GM19023 (cell line): ENCODE results near the gene S100A16.

ENCODE experiments used
- ATAC-seq: cut with Tn5 transposase; IDR thresholded peaks from one replicate; pipeline ENCODE4 v1.9.1; 2021; ENCODE audit warnings: mild to moderate bottlenecking, moderate library complexity; ENCODE audit not compliant: unreplicated experiment

The S100A16 gene

DNA sequence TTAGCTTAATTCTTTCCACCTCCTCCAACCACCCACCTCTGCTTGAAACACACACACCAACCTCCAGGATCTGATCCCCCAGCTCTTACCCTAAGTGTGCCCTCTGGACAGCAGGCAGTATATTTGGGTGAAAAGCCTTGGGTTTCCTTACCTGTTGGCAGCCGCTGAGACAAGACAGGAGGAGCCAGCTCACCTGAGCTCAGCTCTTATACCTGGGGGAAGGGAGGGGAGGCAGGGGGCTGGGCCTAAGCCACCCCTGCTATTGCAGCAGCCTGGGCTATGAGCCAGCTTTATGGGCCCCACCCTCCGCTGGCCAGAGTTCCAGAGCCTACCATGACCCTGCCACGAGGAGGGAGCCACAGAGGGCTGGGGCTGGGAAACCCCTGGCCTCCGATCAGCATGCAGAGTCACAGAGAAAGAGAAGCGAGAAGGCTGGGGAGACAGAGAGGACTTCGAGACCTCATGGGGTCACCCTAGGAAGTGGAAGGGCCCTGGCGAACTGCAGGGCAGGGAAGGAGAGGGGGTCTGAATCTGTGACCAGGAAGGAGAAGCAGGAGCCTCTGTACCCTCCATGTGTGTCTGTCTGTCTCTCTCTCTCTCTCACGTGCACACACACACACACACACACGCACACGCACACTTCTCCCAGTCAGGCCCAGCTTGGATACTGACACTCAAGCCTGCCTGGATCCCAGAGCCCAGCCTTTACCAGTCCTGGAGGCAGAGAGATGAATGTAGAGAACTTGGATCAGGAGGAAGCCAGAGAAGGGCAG is 3.4 kb upstream of the S100A16 start, which contains the start of gene S100A14:
Gene S100A14, minus strand, starts transcription at position 182 of the 773 bp plus-strand sequence. CDS start 467 bp downstream, outside the sequence.
- ATAC-seq = no peak

DNA sequence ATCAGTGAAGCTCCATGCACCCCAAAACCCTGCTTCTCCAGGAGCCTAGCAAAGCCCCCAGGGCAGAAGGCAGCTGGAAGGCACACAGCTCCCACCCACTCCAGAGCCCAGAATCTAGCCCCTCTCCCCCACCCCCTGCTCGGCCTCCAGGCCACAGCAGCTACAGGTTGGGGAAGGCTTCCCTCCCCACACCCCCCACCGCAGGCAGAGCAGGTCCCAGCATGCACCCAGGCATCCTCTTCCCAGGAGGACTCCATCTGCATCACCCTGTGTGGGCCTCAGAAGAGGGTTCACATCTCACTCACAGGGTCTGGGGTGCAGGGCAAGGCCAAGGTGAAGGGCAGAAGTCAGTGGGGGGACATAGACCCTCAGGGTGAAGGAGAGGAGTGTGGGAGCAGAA is 2.5 kb upstream of the S100A16 start:
- ATAC-seq = no peak

DNA sequence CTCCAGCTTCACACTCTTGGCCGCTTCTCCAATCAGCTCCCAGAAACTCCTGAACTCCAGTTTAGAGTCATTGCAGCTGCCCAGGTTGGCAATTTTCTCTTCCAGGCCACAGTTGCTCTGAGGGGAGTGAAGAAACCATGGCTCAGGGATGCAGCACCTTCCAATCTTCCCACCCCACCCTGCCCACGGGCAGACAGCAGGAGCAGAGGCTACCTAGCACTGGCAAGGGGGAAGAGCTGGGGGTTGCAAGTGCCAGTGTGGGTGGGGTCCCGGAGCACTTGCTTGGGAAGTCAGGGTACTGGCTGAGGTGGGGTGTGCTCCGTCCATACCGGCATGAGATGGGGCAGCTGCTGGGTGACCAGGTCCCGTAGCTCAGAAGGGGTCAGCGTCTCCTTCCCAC is 2.0 kb upstream of the S100A16 start:
- no peak for ATAC-seq

DNA sequence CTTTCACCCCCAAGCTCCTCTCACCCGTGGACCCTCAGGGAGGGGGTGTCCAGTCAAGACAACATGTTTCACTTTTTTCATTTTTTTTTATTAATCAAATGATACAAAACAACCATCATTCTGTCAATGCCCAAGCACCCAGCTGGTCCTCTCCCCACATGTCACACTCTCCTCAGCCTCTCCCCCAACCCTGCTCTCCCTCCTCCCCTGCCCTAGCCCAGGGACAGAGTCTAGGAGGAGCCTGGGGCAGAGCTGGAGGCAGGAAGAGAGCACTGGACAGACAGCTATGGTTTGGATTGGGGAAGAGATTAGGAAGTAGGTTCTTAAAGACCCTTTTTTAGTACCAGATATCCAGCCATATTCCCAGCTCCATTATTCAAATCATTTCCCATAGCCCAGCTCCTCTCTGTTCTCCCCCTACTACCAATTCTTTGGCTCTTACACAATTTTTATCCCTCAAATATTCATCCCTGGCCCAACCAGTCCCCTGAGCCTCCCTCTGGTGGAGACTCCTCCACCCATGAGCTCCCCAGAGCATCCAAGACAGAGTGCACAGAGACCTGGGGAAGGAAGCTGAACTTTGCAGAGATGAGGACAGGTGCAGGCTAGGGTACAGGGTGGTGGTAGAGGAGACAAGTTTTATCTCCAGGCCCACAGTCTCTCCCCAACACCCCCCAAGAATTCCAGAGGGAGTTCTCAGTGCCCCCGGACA is 1.4 kb upstream of the S100A16 start:
- ATAC-seq = no peak

DNA sequence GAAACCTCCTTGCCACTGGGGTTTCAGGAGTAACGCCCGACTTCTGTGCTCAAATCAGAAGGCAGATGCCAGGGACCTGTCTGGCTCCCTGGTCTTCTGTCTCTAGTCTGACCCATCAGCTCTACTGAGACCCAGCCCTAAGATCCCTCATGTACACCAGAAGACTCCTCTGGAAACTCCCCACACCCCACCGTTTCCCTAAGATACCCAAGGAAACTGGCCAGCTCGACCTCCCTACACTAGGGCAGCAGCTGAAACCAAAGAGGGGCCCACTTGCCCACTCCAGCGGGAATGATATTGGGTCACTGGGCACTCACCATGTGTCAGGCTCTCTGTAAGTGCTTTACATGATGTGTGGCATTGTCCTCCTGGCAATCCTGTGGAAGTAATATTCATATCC is 469 bp upstream of the S100A16 start:
- ATAC-seq = no peak

DNA sequence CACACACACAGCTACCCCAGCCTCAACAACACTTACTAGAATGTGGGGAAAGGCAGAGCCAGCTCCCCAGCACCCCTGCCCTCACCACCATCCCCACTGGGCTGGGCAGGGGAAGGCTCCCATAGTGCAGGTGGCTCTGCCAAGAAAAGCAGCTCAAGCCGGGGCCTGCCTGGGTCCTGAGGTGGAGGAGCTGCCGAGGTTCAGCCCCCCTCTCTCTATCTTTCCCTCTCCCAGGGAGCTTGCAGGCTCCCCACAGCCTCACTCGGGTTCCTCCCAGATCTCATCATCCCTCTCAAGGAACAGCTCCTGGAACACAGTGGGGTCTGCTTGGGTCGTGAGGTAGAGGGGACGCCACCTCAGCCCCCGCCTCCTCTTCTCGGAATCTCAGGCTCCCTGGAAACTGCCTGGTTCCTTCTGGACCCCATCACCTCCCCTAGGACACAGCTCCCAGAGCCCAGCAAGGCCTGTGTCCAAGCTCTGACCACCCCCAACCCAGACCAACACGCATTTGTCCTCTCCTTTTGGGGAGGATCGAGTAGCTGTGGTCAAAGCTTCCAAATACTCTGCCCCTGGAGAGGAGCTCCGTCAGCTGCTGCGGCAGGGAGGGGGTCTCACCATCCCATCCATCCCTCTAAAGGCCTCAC is 704 bp downstream of the S100A16 start:
- no peak for ATAC-seq

DNA sequence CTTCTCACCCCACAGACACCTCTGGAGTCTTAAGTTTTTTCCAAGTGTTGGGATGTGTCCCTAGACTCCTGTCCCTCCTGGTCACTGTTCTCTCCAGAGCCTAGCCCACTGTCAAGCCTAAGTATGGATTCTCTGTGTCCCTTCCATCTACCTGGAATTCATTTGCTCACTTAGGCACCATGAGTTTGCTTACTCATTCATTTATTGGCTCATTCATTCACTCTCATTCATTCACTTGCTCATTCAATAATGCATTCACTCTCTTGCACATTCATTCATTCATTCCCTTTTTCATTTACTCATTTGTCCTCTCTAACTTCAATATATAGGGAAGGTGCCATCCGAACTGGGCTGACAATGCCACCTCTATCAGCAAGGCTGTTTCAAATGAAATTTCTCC is 1.6 kb downstream of the S100A16 start:
- ATAC-seq = no peak

DNA sequence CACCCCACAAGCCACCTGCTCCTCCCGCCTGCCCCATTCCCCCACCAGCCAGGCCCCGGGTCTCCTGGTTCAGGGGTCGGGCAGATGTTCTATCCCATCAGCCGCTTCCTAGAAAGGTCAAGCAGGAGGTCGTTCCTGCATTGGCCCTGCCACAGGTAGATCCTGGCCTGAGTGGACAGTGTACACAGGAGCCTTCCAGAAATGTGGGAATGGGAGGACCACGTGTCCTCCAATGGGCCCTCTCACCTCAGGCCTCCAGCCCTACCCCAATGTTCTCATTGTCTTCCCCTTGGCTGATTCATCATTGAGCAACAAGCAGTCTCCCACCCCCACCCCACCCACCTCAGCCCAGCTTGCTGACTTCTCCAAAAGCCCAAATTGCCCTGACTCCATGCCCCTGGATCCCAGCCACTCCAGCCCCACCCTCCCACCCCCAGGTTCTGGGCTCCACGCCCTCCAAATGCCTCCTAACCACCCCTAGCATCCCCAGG is 2.1 kb downstream of the S100A16 start:
- ATAC-seq = no peak

DNA sequence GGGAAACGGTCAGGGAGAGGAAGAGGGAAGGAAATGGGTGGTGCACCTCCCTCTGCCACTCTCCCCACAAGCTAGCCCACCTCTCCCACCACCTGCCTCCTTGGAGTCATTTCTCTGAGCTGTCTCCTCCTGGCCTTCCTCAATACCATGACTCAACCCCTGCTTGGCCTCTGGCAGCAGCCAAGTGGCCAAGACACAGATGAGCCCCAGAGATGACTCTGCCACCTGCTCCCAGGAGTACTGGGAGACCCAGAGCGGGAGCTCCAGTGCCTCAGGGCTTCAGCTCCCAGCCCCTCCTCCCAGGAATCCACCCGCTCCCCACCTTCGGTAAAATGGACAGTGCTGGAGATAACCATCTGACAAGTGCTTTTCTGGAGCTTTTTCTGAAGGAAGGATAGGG is 2.6 kb downstream of the S100A16 start:
- ATAC-seq = no peak

DNA sequence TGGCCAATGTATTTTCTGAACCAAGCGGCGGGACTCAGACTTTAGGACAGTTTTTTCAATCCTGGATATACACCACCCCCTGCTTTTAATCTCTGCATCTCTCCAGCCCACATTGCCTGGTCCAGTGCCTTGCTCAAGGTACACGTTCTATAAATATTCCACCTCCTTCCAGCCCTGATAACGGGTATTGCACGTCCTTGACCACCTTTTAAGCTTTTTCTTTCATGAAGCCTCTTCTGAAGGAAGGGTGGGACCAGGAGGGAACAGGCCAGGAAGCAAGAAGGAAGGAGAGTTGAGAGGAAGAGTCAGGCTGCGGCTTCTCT is 3.4 kb downstream of the S100A16 start:
- no peak for ATAC-seq

DNA sequence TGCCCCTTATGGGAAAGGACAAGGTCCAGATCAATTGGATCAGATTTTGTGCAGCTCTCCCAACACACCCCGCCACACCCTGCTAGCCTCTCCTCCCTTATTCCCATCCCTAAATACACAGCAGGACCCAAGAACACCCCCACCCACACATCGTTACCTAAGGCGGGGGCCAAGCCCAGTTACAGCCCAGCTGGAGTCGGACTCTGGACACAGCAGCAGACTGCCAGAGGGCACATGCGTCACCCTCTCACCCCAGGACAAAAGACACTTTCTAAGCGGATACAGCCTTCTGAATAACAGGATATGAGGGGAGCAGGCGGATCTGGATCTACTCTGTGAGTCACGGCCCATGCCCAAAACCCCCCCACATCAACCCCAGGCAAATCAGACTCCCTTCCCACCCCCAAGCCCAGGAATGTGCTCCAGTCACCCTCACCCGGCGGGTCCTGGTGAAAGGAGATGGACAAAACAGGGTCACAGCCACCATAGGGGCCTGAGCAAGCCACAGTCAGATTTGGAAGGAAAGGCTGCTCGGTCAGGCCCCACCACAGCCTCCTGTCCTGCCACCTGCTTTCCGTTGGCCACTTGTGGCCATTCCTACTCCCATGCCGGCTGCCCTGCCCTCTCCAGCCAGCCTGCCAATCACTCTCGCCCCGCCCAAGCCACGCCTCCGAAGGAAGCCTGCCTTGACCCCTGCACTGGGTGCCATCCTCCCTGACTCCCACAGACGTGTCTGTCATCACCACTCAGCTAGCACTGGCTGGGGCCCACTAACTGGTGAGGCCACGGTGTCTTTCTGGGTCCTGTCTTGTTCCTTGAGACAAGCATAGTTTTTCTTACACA is 4.0 kb downstream of the S100A16 start:
- no peak for ATAC-seq

DNA sequence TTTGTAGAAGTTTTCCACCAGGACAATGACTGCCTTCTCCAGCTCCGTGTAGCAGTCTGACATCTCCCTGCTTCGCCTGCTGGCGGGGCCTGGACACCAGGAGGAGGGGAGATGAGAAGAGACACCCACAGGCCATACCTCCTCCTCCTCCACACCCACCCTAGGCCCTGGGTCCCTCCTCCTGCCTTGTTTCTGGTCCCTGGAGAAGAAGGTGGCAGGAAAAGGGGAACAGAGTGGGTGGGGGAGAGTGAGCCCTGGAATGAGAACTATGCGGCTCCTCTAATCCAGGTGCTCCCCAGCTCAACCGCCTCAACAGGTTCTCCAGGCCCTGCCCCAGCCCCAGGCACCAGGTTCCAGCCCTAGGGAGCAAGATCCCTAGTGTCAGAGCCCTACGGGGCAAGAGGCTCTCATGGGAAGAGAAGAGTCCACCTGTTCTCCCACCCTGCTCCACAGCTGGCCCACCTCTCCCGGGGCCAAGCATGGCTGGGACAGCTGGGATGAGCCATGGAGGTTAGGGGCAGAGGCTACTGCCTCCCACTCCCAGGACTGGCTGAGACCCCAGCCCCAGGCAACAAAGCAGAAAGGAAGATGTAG is 4.8 kb downstream of the S100A16 start:
- ATAC-seq = no peak

DNA sequence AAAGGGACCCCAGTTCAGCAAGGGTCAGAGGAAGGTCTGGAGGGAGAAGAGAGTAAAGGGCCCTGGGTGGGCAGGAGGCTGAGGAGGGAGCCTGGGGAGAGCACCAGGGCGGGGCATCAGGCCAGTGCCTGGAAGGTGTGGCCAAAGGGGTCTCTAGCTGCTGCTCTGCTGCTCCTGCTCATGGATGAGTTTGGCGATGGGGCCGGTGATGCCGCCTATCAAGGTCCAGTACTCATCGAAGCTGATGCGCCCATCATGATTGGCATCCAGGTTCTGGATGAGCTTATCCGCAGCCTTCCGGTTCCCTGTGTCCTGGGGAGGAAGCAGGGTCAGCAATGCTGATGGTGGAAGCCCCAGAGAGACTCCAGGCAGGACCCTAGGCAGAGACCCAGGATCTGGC is 5.6 kb downstream of the S100A16 start:
- no peak for ATAC-seq

DNA sequence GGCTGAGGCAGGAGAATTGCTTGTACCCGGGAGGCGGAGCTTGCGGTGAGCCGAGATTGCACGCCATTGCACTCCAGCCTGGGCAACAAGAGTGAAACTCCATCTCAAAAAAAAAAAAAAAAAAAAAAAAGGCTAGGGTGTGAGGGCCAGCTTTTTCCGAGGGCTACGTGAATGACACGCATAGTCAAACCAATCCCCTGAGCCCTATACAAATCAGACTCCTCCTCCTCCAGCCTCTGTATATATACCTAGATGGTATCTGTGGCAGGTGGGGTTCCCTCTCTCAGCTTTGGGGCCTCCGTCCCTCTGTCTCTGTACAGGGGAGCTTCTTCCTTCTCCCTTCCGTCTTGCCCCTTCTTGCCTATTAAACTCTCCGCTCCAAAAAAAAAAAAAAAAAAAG is 6.7 kb downstream of the S100A16 start:
- no peak for ATAC-seq

DNA sequence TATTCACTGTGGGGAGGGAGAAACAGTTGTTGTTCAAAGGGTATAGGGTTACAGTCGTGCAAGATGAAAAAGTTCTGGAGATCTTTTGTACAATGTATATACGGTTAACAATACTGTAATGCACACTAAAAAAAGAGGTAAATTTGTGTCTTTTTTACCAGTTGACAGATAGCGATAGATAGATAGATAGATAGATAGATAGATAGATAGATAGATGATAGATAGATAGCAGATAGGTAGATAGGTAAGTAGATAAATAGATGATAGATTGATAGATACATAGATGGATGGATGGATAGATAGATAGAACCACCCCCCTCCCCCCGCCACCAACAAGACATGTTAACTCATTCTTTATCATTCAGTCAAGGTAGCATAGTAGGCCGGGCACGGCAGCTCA is 10.2 kb downstream of the S100A16 start:
- no peak for ATAC-seq

DNA sequence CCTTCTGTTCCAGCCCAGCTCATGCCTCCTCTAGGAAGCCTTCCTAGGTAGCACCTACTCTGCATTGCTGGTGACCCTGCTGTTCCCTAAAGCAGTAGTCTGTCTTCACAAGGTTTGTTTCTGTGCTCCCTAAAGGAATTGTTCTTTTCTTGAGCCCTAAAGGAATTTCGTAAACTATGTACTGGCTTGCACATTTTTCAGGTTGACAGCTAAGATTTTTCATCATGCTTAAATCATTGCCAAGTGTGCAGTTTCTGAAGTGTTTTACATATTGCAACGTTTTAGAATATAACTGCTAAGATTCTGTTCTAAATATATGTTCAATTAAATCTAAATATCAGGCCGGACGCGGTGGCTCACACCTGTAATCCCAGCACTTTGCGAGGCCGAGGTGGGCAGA is 13.1 kb downstream of the S100A16 start:
- no peak for ATAC-seq

DNA sequence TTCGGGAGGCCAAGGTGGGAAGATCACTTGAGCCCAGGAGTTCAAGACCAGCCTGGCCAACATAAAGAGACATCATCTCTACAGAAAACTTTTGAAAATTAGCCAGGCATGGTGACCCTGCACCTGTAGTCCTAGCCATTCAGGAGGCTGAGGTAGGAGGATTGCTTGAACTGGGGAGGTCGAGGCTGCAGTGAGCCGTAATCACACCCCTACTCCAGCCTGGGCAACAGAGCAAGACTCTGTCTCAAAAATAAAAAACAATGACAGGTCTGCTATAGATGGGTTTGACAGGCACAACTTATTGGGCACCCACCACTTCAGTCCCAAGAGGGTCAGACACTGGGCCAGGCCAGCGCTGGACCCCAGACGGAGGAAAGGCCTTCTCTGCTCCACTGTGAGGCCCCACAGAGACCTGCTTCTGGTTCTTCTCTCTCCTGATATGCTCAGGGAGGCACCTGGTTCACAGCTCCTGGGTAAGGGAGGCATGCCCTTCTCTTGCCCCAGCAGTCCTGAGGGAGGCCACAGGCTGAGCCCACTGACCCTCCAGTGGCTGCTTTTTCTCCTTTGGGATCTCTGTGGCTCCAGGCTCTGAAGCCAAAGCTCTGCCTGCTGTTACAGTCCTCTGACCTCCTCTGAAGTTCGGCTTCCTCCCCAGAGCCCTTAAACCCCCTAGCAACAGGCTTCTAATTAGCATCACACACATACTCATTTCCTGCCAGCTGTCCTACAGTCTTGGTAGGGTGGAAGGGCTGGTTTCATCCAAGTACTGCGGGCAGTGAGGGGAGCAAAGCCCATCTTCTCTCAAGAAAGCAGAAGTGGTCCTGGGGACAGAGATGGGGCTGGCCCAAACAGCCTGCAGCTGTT is 14.4 kb downstream of the S100A16 start:
- ATAC-seq = peak; percentile 96

DNA sequence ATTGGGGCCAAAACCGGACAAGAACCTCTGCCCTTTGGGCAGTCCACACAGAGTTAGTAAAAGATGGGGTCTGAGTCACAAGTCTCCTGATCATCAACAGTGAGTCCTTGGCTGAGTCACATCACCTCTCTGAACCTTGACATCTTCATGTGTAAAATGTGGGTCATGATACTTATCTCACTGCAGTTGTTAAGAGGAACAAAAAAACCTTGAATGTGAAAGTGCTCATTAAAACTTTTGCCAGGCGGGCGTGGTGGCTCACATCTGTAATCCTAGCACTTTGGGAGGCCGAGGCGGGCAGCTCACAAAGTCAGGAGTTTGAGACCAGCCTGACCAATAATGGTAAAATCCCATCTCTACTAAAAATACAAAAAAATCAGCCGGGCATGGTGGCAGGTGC is 15.7 kb downstream of the S100A16 start:
- ATAC-seq = no peak

DNA sequence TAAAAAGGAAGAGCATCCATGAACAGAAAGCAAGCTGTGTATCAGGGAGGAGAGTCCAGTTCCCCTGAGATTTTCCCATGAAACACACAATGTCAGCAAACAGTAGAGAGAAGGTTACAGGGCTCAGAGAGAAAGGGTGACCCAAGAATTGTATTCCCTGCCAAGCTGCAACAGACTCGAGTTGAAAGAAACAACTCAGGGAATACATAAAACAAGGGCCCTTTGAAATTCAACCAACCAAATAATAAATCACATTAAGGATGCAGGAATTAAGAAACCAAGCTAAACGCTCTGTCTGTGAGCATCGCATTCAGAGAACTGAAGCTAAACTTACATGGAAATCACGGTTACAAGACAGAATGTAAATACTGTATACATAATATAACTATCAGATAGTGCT is 20.2 kb downstream of the S100A16 start:
- ATAC-seq = no peak

DNA sequence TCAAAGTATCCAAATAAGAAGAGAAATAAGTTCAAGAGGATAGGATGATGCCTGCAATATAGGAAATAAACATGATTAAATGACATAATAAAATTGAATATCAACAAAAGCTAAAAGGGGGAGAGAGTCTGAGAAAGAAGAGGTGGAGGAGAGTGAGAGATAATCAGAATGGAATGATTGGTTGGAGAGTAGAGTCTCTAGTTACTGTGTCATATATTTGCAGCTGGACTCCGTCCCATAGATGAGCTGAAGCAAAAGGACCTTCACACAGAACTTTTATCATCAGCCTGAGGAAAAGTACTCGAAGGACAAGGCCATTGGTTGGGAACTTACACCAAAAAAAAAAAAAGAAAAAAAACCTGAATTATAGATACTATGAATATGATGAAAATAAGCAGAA is 24.5 kb downstream of the S100A16 start:
- no peak for ATAC-seq
